Natural killer cell (primary cell): ENCODE measurements around the gene ANKLE2. TPM values are rescaled to one million over a fixed set of nuclear protein-coding genes. Genes with fewer than 3 reads are reported as not detected.
A peak's percentile ranks its signal among the peaks of the same experiment; 100 is the strongest.

Source experiments
- ATAC-seq, 3 donors: fragments of 150-1000 bp in 2 of 3; fragments of 200-7000 bp in 1 of 3; cut with Tn5 transposase; 1 replicate in 1 of 3; 2 replicates in 2 of 3; pipeline ENCODE4 v1.10.0; 2021; ENCODE audit warnings: mild to moderate bottlenecking in 2 of 3, moderate library complexity in 2 of 3
- DNase-seq, 2 donors: peaks; one replicate each; pipeline versions ENCODE4 v3.0.0 to v3.0.0-alpha.2; 2013 to 2021; ENCODE audit warnings: mixed read lengths in 1 of 2
- H3K27ac ChIP-seq: one replicate; pipeline ENCODE4 v1.5.1; 2013; ENCODE audit warnings: mild to moderate bottlenecking, low read length
- H3K27me3 ChIP-seq: one replicate; pipeline ENCODE4 v1.6.1; 2013; ENCODE audit warnings: low read length; ENCODE audit not compliant: control insufficient read depth, insufficient read depth
- H3K36me3 ChIP-seq: one replicate; pipeline ENCODE4 v1.6.1; 2013; ENCODE audit warnings: low read length; ENCODE audit not compliant: control insufficient read depth, insufficient read depth
- H3K4me1 ChIP-seq: one replicate; pipeline ENCODE4 v1.6.1; 2013; ENCODE audit warnings: low read length; ENCODE audit not compliant: control insufficient read depth, insufficient read depth
- H3K4me3 ChIP-seq: one replicate; pipeline ENCODE4 v1.5.1; 2013; ENCODE audit warnings: low read length
- H3K9me3 ChIP-seq: one replicate; pipeline ENCODE4 v1.6.1; 2013; ENCODE audit warnings: low read length; ENCODE audit not compliant: control insufficient read depth, insufficient read depth
- H3K27ac Mint-ChIP-seq, 2 donors: one replicate each; pipeline ENCODE4 v1.8.0; 2022; ENCODE audit warnings: mild to moderate bottlenecking in 2 of 2, mixed read lengths in 2 of 2, moderate library complexity in 1 of 2
- H3K27me3 Mint-ChIP-seq, 2 donors: one replicate each; pipeline ENCODE4 v1.8.0; 2022; ENCODE audit warnings: low read depth in 2 of 2, mixed read lengths in 2 of 2
- H3K36me3 Mint-ChIP-seq: one replicate; pipeline ENCODE4 v1.8.0; 2022; ENCODE audit warnings: mixed read lengths
- H3K4me1 Mint-ChIP-seq, 2 donors: one replicate each; pipeline ENCODE4 v1.8.0; 2022; ENCODE audit warnings: mixed read lengths in 2 of 2
- H3K4me3 Mint-ChIP-seq: one replicate; pipeline ENCODE4 v1.8.0; 2022; ENCODE audit warnings: mild to moderate bottlenecking, moderate library complexity, mixed read lengths
- H3K9me3 Mint-ChIP-seq, 2 donors: one replicate each; pipeline ENCODE4 v1.8.0; 2022; ENCODE audit warnings: mixed read lengths in 2 of 2
- WGBS: methylation state at CpG from one replicate; pipeline ENCODE4 v1.1.7; 2013; ENCODE audit warnings: missing lambda C conversion rate; ENCODE audit not compliant: insufficient coverage; 5-methylcytosine and 5-hydroxymethylcytosine counted together
- intact Hi-C: fragments of 100-400 bp; cut with micrococcal nuclease; formaldehyde crosslinking; loops from one replicate; pipeline ENCODE4 v1.14.2; 2022
- total RNA-seq, 4 donors: library from RNA; stranded (reverse); fragments of 120-200 nt in 1 of 4; gene quantifications; one replicate each; pipeline versions ENCODE4 v1.2.3 to v1.2.4, GENCODE V29; 2013 to 2022
- TF ChIP-seq, protein P1 (sequence below): fragments of 200-600 bp; IDR thresholded peaks from one replicate; pipeline ENCODE4 v1.8.0; 2022; ENCODE audit warnings: antibody characterized with exemption

Gene ANKLE2
- total RNA-seq, 3 donors from 2014 or later (not counting 1 experiment from before 2014, with no cell fraction given): 67.3 to 86.4 (median 84.6) TPM

DNA sequence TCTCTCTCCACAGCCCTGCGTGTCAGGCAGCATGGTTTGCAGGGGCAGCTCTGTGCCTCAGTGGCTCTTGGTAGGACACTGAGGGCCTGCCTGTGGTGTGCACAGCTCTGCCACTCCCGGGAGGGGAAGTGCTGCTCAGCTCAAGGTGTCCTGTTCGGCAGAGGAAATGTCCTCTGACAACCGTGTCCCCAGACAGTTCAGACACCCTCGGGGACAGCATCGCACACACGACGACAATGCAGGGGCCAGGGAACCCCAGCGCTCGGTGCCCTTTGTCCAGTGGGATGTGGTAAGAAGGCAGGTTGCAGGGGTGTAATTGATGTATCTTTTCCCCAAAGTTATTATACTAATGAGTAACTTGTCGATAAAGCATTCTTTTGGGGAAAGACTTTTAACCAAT is 14.2 kb downstream of the ANKLE2 start:
- H3K27me3 Mint-ChIP-seq: no peaks in the 10 kb centered on the region
- H3K4me3 Mint-ChIP-seq: no peak overlapping the region
- ATAC-seq (no peak), DNase-seq (no peak)
- Histone ChIP-seq H3K4me3 (no peak overlapping the region), H3K4me1 (no peaks in the 10 kb centered on the region), H3K9me3 (no peaks in the 10 kb centered on the region), H3K27ac (no peak overlapping the region), H3K27me3 (no peaks in the 10 kb centered on the region), H3K36me3 (peaks cover 67% of the 10 kb centered on the region)
- H3K36me3 Mint-ChIP-seq: no peaks in the 10 kb centered on the region
- H3K4me1 Mint-ChIP-seq: peaks cover 7 to 11% of the 10 kb centered on the region in 2 donors
- WGBS: 97% methylated on average over 10 of the region's 11 CpGs
- intact Hi-C loops: no loop called here
- H3K27ac Mint-ChIP-seq: no peak overlapping the region
- peaks cover 2 to 3% of the 10 kb centered on the region in 2 donors for H3K9me3 Mint-ChIP-seq
- TF ChIP-seq, protein P1, sequence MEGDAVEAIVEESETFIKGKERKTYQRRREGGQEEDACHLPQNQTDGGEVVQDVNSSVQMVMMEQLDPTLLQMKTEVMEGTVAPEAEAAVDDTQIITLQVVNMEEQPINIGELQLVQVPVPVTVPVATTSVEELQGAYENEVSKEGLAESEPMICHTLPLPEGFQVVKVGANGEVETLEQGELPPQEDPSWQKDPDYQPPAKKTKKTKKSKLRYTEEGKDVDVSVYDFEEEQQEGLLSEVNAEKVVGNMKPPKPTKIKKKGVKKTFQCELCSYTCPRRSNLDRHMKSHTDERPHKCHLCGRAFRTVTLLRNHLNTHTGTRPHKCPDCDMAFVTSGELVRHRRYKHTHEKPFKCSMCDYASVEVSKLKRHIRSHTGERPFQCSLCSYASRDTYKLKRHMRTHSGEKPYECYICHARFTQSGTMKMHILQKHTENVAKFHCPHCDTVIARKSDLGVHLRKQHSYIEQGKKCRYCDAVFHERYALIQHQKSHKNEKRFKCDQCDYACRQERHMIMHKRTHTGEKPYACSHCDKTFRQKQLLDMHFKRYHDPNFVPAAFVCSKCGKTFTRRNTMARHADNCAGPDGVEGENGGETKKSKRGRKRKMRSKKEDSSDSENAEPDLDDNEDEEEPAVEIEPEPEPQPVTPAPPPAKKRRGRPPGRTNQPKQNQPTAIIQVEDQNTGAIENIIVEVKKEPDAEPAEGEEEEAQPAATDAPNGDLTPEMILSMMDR: no peak

DNA sequence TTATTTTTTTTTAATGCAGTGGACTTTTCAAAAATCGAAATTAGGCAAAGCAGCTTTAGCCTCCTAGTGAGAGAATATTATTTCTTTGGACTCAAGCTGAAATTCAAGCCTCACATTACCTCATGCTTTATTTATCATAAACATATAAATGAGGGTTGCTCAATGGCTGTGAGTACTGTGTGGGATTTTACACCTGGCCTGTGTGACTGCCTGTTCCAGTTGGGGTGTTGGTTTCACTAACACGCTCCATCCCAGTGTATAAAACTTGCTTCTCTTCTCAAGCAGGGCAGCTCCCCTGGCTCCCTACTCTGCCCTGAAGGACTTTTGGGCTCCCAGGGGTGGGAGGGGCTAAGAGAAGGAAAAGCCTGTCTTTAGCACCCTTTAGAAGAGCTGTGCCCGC is 15.0 kb downstream of the ANKLE2 start:
- no peak for DNase-seq
- peaks cover 2 to 3% of the 10 kb centered on the region in 2 donors for H3K9me3 Mint-ChIP-seq
- H3K27ac Mint-ChIP-seq: no peak overlapping the region
- ATAC-seq: no peak
- 93% methylated on average over 2 of the region's 3 CpGs for WGBS
- Histone ChIP-seq H3K27ac (no peak overlapping the region), H3K9me3 (no peaks in the 10 kb centered on the region), H3K4me3 (no peak overlapping the region), H3K36me3 (peaks cover 71% of the 10 kb centered on the region), H3K4me1 (no peaks in the 10 kb centered on the region), H3K27me3 (no peaks in the 10 kb centered on the region)
- H3K4me1 Mint-ChIP-seq: peaks cover 9 to 17% of the 10 kb centered on the region in 2 donors
- TF ChIP-seq, protein P1: no peak
- H3K4me3 Mint-ChIP-seq: no peak overlapping the region
- no peaks in the 10 kb centered on the region for H3K27me3 Mint-ChIP-seq
- intact Hi-C loops: no loop called here
- H3K36me3 Mint-ChIP-seq: no peaks in the 10 kb centered on the region

DNA sequence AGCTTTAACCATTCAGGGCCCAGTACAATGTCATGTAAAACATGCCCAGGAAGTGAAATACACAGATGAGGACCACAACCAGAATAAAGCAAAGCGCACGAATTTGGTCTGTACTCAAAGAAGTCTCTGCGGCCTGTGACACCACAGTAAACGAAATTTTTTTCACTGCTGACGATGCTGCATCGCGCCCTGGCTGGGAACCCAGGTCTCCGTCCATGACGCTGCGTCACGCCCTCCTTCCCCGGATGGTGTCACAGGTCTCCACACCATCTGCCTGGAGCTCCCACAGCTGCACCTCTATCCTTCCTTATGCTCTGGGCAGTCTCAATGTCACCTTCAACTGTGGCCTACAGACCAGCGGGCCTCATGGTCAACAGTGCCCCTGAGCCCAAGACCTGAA is 17.8 kb downstream of the ANKLE2 start:
- H3K36me3 ChIP-seq: peaks cover 83% of the 10 kb centered on the region
- H3K27ac ChIP-seq: no peak overlapping the region
- Mint-ChIP-seq H3K36me3 (peaks cover 7% of the 10 kb centered on the region), H3K4me1 (peaks cover 9 to 17% of the 10 kb centered on the region in 2 donors), H3K27ac (peak overlapping the region in 1 of 2 donors; percentile 45), H3K27me3 (no peaks in the 10 kb centered on the region), H3K9me3 (peaks cover 2 to 3% of the 10 kb centered on the region in 2 donors), H3K4me3 (no peak overlapping the region)
- no peaks in the 10 kb centered on the region for H3K27me3 ChIP-seq
- 98% methylated on average over 13 of the region's 13 CpGs for WGBS
- no peak for DNase-seq
- H3K9me3 ChIP-seq: no peaks in the 10 kb centered on the region
- intact Hi-C loops: no loop called here
- TF ChIP-seq, protein P1: no peak
- H3K4me1 ChIP-seq: no peaks in the 10 kb centered on the region
- no peak overlapping the region for H3K4me3 ChIP-seq
- no peak for ATAC-seq

DNA sequence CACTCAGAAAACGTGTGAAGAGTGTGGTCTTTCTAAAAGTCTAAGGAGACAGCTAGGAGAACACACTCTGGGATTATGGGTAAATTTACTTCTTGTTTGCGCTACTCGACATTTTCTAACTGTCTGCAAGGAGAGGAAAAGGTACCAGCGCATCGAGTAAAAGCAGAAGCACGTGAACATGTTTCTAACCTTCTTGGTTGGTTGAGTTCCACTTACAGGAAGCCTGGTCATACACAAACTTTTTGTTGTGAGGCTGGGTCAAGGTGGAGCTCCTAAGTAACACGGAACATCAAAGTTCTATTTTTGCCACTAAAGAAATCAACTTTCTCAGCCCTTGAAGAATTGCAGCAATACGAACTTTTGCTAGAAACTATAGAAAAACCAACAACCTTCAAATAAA is 20.0 kb downstream of the ANKLE2 start:
- H3K4me3 Mint-ChIP-seq: no peak overlapping the region
- H3K27ac Mint-ChIP-seq: peak overlapping the region; percentile 5 to 74
- no peaks in the 10 kb centered on the region for H3K27me3 Mint-ChIP-seq
- intact Hi-C loops: no loop called here
- WGBS: 75% methylated on average over 8 of the region's 8 CpGs
- Histone ChIP-seq H3K4me3 (no peak overlapping the region), H3K27ac (no peak overlapping the region), H3K4me1 (no peaks in the 10 kb centered on the region), H3K36me3 (peaks cover 77% of the 10 kb centered on the region), H3K9me3 (no peaks in the 10 kb centered on the region), H3K27me3 (no peaks in the 10 kb centered on the region)
- ATAC-seq (no peak), DNase-seq (no peak)
- peaks cover 2 to 3% of the 10 kb centered on the region in 2 donors for H3K9me3 Mint-ChIP-seq
- H3K4me1 Mint-ChIP-seq: peaks cover 9 to 22% of the 10 kb centered on the region in 2 donors
- TF ChIP-seq, protein P1: no peak
- peaks cover 7% of the 10 kb centered on the region for H3K36me3 Mint-ChIP-seq
